HepG2 (cell line): ENCODE data around the gene THRB. TPM values are rescaled to one million over a fixed set of nuclear protein-coding genes. Genes with fewer than 3 reads are reported as not detected.

Experiments
- ARID5B ChIP-seq: IDR thresholded peaks from 2 replicates; pipeline ENCODE4 v1.4.0; 2020; ENCODE audit warnings: mild to moderate bottlenecking, missing genetic modification reagents
- ASH2L ChIP-seq: fragments of 300-600, 200-600 bp; sonication (generic); IDR thresholded peaks from 2 replicates; pipeline ENCODE4 v1.7.0; 2017; ENCODE audit warnings: low read depth, mild to moderate bottlenecking, moderate library complexity, mixed read lengths, low read length; ENCODE audit not compliant: insufficient read length
- HDAC2 ChIP-seq: sonication (generic); formaldehyde crosslinking; IDR thresholded peaks from 2 replicates; pipeline ENCODE4 v1.4.0; 2020; ENCODE audit warnings: missing genetic modification reagents
- HNF1A ChIP-seq, 2 experiments: sonication (generic) in 1 of 2; formaldehyde crosslinking in 1 of 2; IDR thresholded peaks; 2 replicates each; pipeline versions ENCODE4 v1.4.0 to v1.6.1; 2016 to 2020; ENCODE audit warnings: borderline replicate concordance in 1 of 2, low read depth in 1 of 2, mild to moderate bottlenecking in 1 of 2, missing genetic modification reagents in 1 of 2
- HOXA3 ChIP-seq: sonication (generic); formaldehyde crosslinking; IDR thresholded peaks from 2 replicates; pipeline ENCODE4 v1.5.0; 2020; ENCODE audit warnings: missing genetic modification reagents
- IKZF1 ChIP-seq: fragments of 450-650 bp; IDR thresholded peaks from 2 replicates; pipeline ENCODE4 v1.7.1; 2016
- KLF12 ChIP-seq: sonication (generic); formaldehyde crosslinking; IDR thresholded peaks from 2 replicates; pipeline ENCODE4 v1.4.0; 2020; ENCODE audit warnings: missing genetic modification reagents, borderline replicate concordance
- MATR3 ChIP-seq: sonication (generic); formaldehyde crosslinking; IDR thresholded peaks from 2 replicates; pipeline ENCODE4 v1.4.0; 2020; ENCODE audit warnings: missing genetic modification reagents
- MEIS2 ChIP-seq: sonication (generic); formaldehyde crosslinking; IDR thresholded peaks from 2 replicates; pipeline ENCODE4 v1.9.0; 2021; ENCODE audit warnings: mild to moderate bottlenecking, missing genetic modification reagents
- PITX1 ChIP-seq: sonication (generic); formaldehyde crosslinking; IDR thresholded peaks from 2 replicates; pipeline ENCODE4 v1.5.1; 2020; ENCODE audit warnings: mild to moderate bottlenecking, missing genetic modification reagents
- POLR2G ChIP-seq: fragments of 200-400 bp; formaldehyde crosslinking; IDR thresholded peaks from 2 replicates; pipeline ENCODE4 v1.6.1; 2018; ENCODE audit warnings: mild to moderate bottlenecking, low read depth, low read length, moderate library complexity
- RARA ChIP-seq: IDR thresholded peaks from 2 replicates; pipeline ENCODE4 v1.6.1; 2016; ENCODE audit warnings: missing genetic modification reagents, missing compliant biosample characterization
- SOX5 ChIP-seq: IDR thresholded peaks from 2 replicates; pipeline ENCODE4 v1.6.1; 2016; ENCODE audit warnings: borderline replicate concordance
- STAG1 ChIP-seq: sonication (generic); formaldehyde crosslinking; IDR thresholded peaks from 2 replicates; pipeline ENCODE4 v1.4.0; 2020; ENCODE audit warnings: missing genetic modification reagents
- TCF7 ChIP-seq: sonication (generic); IDR thresholded peaks from 2 replicates; pipeline ENCODE4 v1.6.1; 2016; ENCODE audit warnings: antibody characterized with exemption, low read depth
- ZNF124 ChIP-seq: sonication (generic); formaldehyde crosslinking; IDR thresholded peaks from 2 replicates; pipeline ENCODE4 v1.4.0; 2020; ENCODE audit warnings: missing genetic modification reagents
- ZNF446 ChIP-seq: sonication (generic); formaldehyde crosslinking; IDR thresholded peaks from 2 replicates; pipeline ENCODE4 v1.5.0; 2020; ENCODE audit warnings: mild to moderate bottlenecking, missing genetic modification reagents
- ZNF552 ChIP-seq: sonication (generic); formaldehyde crosslinking; IDR thresholded peaks from 2 replicates; pipeline ENCODE4 v1.9.0; 2022; ENCODE audit warnings: missing genetic modification reagents, mild to moderate bottlenecking, borderline replicate concordance
- polyA plus RNA-seq, 8 experiments: library from polyadenylated mRNA; depleted of rRNA in 3 of 8; stranded (reverse) in 7 of 8; unstranded in 1 of 8; fragments of >200 nt; fragmentation: Illumina TruSeq in 4 of 8; extraction: Trizol in 4 of 8; gene quantifications; 2 replicates each; pipeline versions ENCODE4 v1.2.1 to v1.2.3, GENCODE V29; 2011 to 2016; ENCODE audit warnings: low read depth in 4 of 8, missing spikeins in 1 of 8, mixed read lengths in 1 of 8; ENCODE audit not compliant: insufficient read depth in 1 of 8
- total RNA-seq, 5 experiments: library from RNA; depleted of rRNA; stranded (reverse); fragments of >200 nt; fragmentation: Illumina TruSeq; extraction: Trizol; gene quantifications; 2 replicates each; pipeline ENCODE4 v1.2.3, GENCODE V29; 2016; ENCODE audit warnings: low read depth in 1 of 5
- TF ChIP-seq, protein P1 (sequence below): sonication (generic); formaldehyde crosslinking; IDR thresholded peaks from 2 replicates; pipeline ENCODE4 v1.5.0; 2020; ENCODE audit warnings: mild to moderate bottlenecking, low read depth, missing genetic modification reagents, borderline replicate concordance
- TF ChIP-seq, protein P2 (sequence below): sonication (generic); formaldehyde crosslinking; IDR thresholded peaks from 2 replicates; pipeline ENCODE4 v1.4.0; 2020; ENCODE audit warnings: missing genetic modification reagents, borderline replicate concordance

The THRB gene
- total and polyA plus RNA-seq, 2 of the 13 experiments (the other 11 are each of a cell fraction or from before 2014, with no cell fraction given) = 4.7 to 22.7 TPM

- TF ChIP-seq ARID5B (peak; percentile 85), ASH2L (peak; percentile 70), RARA (CRISPR knock-in tag) (peak; percentile 79), MATR3 (CRISPR knock-in tag) (no peak), IKZF1 (no peak), HOXA3 (CRISPR knock-in tag) (peak; percentile 27; the same call in 1 of the 2 replicates), ZNF446 (no peak), POLR2G (peak; percentile 54), PITX1 (CRISPR knock-in tag) (peak; percentile 87), ZNF124 (CRISPR knock-in tag) (0 out of 2 replicates have a peak, but pooled peaks have one; percentile 65), HDAC2 (peak; percentile 82), ZNF552 (no peak), MEIS2 (CRISPR knock-in tag) (0 out of 2 replicates have a peak, but pooled peaks have one; percentile 60), SOX5 (CRISPR knock-in tag) (peak; percentile 77; the same call in 1 of the 2 replicates), STAG1 (CRISPR knock-in tag) (0 out of 2 replicates have a peak, but pooled peaks have one; percentile 12), TCF7 (0 out of 2 replicates have a peak, but pooled peaks have one; percentile 39), HNF1A (IDR thresholded peaks at IDR 0.05; ENCODE audit: low read depth) (peak; percentile 55; the same call in 1 of the 2 replicates), HNF1A (CRISPR knock-in tag; IDR thresholded peaks at IDR 0.05; ENCODE audit: borderline replicate concordance) (no peak), KLF12 (CRISPR knock-in tag) (no peak)
- TF ChIP-seq, protein P1, sequence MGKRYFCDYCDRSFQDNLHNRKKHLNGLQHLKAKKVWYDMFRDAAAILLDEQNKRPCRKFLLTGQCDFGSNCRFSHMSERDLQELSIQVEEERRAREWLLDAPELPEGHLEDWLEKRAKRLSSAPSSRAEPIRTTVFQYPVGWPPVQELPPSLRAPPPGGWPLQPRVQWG (CRISPR knock-in tag) = no peak
- TF ChIP-seq, protein P2, sequence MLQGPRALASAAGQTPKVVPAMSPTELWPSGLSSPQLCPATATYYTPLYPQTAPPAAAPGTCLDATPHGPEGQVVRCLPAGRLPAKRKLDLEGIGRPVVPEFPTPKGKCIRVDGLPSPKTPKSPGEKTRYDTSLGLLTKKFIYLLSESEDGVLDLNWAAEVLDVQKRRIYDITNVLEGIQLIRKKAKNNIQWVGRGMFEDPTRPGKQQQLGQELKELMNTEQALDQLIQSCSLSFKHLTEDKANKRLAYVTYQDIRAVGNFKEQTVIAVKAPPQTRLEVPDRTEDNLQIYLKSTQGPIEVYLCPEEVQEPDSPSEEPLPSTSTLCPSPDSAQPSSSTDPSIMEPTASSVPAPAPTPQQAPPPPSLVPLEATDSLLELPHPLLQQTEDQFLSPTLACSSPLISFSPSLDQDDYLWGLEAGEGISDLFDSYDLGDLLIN = no peak
Observed at GRCh38 chr3:24450160-24450907, 44.3 kb downstream of the THRB start (continued).
